Right cardiac atrium (tissue), 5 donors: ENCODE data around the gene UGCG. TPM values are rescaled to one million over a fixed set of nuclear protein-coding genes. Genes with fewer than 3 reads are reported as not detected.
"Not testable (repeated sequence)": the region's sequence is repeated elsewhere in the genome, so short reads cannot be mapped to it uniquely, and the experiment has no call there.

Source experiments
- ATAC-seq, 2 donors: fragments of 200-7000 bp; cut with Tn5 transposase; one replicate each; pipeline versions ENCODE4 v1.8.0 to v1.9.1; 2020; ENCODE audit warnings: moderate library complexity in 2 of 2, mild to moderate bottlenecking in 1 of 2
- DNase-seq, 3 donors: peaks; one replicate each; pipeline ENCODE4 v3.0.0-alpha.2; 2020
- H3K27ac ChIP-seq: one replicate; pipeline ENCODE4 v1.5.1; 2013; ENCODE audit warnings: mild to moderate bottlenecking, low read length, control low read depth, moderate library complexity
- H3K27me3 ChIP-seq: one replicate; pipeline ENCODE4 v1.6.1; 2013; ENCODE audit not compliant: control insufficient read depth, insufficient read depth
- H3K4me1 ChIP-seq: one replicate; pipeline ENCODE4 v1.6.1; 2013; ENCODE audit warnings: low read length; ENCODE audit not compliant: control insufficient read depth, insufficient read depth
- H3K4me3 ChIP-seq: one replicate; pipeline ENCODE4 v1.5.1; 2013; ENCODE audit warnings: low read length, control low read depth
- H3K9me3 ChIP-seq: one replicate; pipeline ENCODE4 v1.6.1; 2013; ENCODE audit warnings: low read length; ENCODE audit not compliant: control insufficient read depth
- WGBS: extraction: QIAGEN DNeasy Blood & Tissue Kit; methylation state at CpG from one replicate; pipeline ENCODE4 v1.1.7; 2013; 5-methylcytosine and 5-hydroxymethylcytosine counted together
- intact Hi-C, 4 donors: fragments of 100-400 bp; cut with DNase I; formaldehyde crosslinking; loops; one replicate each; pipeline versions ENCODE4 v1.11.0 to v1.14.0; 2022 to 2023
- polyA plus RNA-seq: library from polyadenylated mRNA; stranded (reverse); fragments of 200-250 nt; gene quantifications from one replicate; pipeline ENCODE4 v1.2.3, GENCODE V29; 2013
- total RNA-seq, 4 donors: library from RNA; stranded (reverse); fragmentation: NEBNext Ultra II Directional; extraction: Animal tissue kit (Norgen Biotek cat#: 25700); gene quantifications; one replicate each; pipeline ENCODE4 v1.2.1, GENCODE V29; 2021
- donor health status: healthy with polysubstance abuse.
- donor health status: DM: no; HTN: yes; CAD: no.
- donor health status: DM: no; HTN: no; CAD: no.
- donor health status: DM: no; HTN: yes; CAD: no; lungs with severe emphysema.
- donor health status: DM: yes; HTN: yes; CAD: no.

UGCG gene
- total and polyA plus RNA-seq, 5 donors: 7.1 to 13.1 (median 9.7) TPM

DNA sequence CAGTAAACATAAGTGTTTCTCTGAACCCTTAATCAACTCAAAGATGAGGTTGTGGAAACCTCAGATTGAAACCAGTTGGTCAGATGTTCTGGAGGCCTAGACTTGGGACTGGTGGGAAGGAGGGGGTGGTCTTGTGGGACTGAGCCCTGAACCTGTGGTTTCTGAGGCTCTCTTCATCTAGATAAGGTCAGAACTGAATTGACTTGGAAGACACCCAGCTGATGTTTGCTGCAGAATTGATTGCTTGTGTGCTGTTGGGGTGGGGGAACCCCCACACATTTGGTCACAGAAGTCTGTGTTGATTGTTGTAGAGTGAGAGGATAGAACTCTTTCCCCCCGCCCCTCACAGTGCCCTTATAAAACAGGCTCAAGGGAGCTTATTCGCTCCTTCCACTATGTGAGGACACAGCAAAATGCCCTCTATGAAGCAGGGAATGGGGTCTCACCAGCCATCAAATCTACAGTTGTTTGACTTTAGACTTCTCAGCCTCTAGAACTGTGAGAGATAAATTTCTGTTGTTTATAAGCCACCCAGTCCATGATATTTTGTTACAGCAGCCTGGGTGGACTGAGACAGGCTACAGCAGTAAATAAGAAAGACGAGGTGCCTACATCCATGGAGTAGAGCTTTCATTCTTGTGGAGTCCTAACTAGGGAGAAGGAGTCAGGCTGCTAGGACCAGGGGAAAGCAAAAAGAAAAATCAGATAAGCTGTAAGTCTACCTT is 25.7 kb upstream of the UGCG start:
- Histone ChIP-seq H3K27ac (no peak overlapping the region), H3K4me1 (no peaks in the 10 kb centered on the region), H3K4me3 (no peak overlapping the region), H3K9me3 (no peaks in the 10 kb centered on the region), H3K27me3 (no peaks in the 10 kb centered on the region)
- 92% methylated on average over 3 of the region's 3 CpGs for WGBS
- DNase-seq (no peak), ATAC-seq (no peak)
- intact Hi-C loops: loop anchor here in 1 of 4 donors (10.0 kb wide), 1 partner anchor 56 kb away; no protein-coding TSS in a partner anchor

DNA sequence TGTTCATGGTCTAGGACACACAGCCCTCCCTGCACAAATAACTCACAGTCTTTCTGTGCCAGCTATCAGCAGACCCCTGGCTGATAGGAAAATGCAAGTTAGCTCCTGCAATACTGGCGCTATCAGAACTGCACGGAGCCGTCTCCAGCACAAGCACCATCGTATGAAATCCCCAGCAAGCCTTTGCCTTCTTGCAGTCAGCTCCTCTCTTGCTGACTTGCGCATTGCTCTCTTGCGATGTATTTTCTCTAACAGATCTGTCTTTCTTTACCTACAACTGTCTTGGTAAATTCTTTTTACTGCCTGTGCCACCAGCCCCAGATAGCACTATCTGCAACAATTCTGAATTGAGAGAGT is 25.1 kb upstream of the UGCG start:
- WGBS: 51% methylated on average over 6 of the region's 6 CpGs
- intact Hi-C loops: loop anchor here in 1 of 4 donors (10.0 kb wide), 1 partner anchor 57 kb away; no protein-coding TSS in a partner anchor
- Histone ChIP-seq H3K4me3 (no peak overlapping the region), H3K9me3 (no peaks in the 10 kb centered on the region), H3K27ac (no peak overlapping the region), H3K27me3 (no peaks in the 10 kb centered on the region), H3K4me1 (no peaks in the 10 kb centered on the region)
- DNase-seq: no peak
- ATAC-seq: no peak

GRCh38 chr9:111872886-111873285 is 23.7 kb upstream of the UGCG start:
- no peak for ATAC-seq
- DNase-seq: no peak
- 75% methylated on average over 3 of the region's 3 CpGs for WGBS
- H3K9me3 ChIP-seq: no peaks in the 10 kb centered on the region
- no peak overlapping the region for H3K27ac ChIP-seq
- H3K27me3 ChIP-seq: no peaks in the 10 kb centered on the region
- H3K4me3 ChIP-seq: no peak overlapping the region
- intact Hi-C loops: loop anchor here in 1 of 4 donors (10.0 kb wide), 1 partner anchor 58 kb away; no protein-coding TSS in a partner anchor
- H3K4me1 ChIP-seq: no peaks in the 10 kb centered on the region

DNA sequence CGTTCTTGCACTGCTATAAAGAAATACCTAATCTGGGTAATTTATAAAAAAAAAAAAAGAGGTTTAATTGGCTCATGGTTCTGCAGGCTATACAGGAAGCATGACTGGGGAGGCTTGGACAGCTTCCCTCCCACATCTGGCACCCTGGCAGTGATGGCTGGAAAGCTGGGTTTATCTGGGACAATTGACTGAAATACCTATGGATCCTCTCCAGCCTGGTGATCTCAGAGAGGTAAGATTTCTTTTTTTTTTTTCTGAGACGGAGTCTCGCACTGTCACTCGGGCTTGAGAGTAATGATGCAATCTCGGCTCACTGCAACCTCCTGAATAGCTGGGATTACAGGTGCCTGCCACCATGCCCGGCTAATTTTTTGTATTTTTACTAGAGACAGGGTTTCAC is 22.7 kb upstream of the UGCG start:
- WGBS: 92% methylated on average over 6 of the region's 6 CpGs
- DNase-seq (no peak), ATAC-seq (no peak)
- intact Hi-C loops: loop anchor here in 1 of 4 donors (10.0 kb wide), 1 partner anchor 59 kb away; no protein-coding TSS in a partner anchor
- Histone ChIP-seq H3K4me3 (no peak overlapping the region), H3K4me1 (no peaks in the 10 kb centered on the region), H3K27me3 (no peaks in the 10 kb centered on the region), H3K27ac (no peak overlapping the region), H3K9me3 (no peaks in the 10 kb centered on the region)

DNA sequence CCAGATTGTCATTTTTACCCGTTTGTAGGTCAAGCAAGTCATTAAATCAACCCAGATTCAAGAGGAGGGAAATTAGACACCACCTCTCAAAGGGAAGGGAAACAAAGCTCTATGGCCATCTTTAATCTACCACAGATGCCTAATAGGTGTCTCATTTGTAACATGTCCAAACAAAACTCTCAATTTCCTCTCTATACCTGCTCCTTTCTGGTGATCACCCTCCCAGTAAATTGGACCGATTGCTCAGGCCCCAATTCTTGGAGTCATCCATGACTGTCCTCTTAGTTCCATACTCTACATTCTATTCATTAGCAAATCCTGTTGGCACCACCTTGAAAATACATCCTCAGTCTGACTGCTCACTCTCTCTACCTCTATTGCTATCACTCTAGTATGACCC is 22.1 kb upstream of the UGCG start:
- H3K4me3 ChIP-seq: no peak overlapping the region
- no peak overlapping the region for H3K27ac ChIP-seq
- intact Hi-C loops: loop anchor here in 1 of 4 donors (10.0 kb wide), 1 partner anchor 60 kb away; no protein-coding TSS in a partner anchor
- WGBS: 94% methylated on average over 2 of the region's 2 CpGs
- ATAC-seq (no peak), DNase-seq (no peak)
- no peaks in the 10 kb centered on the region for H3K4me1 ChIP-seq
- H3K9me3 ChIP-seq: no peaks in the 10 kb centered on the region
- no peaks in the 10 kb centered on the region for H3K27me3 ChIP-seq

GRCh38 chr9:111875291-111875690 is 21.3 kb upstream of the UGCG start:
- H3K9me3 ChIP-seq, ATAC-seq, H3K27me3 ChIP-seq, H3K27ac ChIP-seq, DNase-seq, H3K4me1 ChIP-seq, H3K4me3 ChIP-seq: not testable (repeated sequence)
- intact Hi-C loops: loop anchor here in 1 of 4 donors (10.0 kb wide), 1 partner anchor 60 kb away; no protein-coding TSS in a partner anchor
- WGBS: 86% methylated on average over 1 of the region's 1 CpG

DNA sequence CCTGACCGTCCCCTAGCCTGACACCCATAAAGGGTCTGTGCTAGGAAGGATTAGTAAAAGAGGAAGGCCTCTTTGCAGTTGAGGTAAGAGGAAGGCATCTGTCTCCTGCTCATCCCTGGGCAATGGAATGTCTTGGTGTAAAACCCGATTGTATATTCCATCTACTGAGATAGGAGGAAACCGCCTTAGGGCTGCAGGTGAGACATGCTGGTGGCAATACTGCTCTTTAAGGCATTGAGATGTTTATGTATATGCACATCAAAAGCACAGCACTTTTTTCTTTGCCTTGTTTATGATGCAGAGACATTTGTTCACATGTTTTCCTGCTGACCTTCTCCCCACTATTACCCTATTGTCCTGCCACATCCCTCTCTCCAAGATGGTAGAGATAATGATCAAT is 20.9 kb upstream of the UGCG start:
- not testable (repeated sequence) for DNase-seq, H3K4me1 ChIP-seq, H3K9me3 ChIP-seq, H3K27ac ChIP-seq, H3K4me3 ChIP-seq, H3K27me3 ChIP-seq, ATAC-seq
- WGBS: 92% methylated on average over 3 of the region's 3 CpGs
- intact Hi-C loops: loop anchor here in 1 of 4 donors (10.0 kb wide), 1 partner anchor 61 kb away; no protein-coding TSS in a partner anchor

DNA sequence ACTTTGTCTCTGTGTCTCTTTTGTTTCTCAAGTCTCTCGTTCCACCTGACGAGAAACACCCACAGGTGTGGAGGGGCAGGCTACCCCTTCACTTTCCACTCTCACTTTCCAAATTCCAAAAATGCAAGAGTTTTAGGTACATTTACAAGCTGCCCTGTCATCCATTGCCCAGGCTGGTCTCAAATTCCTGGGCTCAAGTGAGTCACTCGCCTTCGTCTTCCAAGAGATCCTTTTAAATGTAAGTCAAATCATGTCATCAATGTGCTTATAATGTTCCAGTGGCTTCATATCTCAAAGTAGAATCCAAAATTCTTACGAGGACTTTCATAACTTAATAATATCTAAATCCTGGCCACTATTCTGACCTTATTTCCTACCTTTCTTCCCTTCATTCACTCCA is 20.4 kb upstream of the UGCG start:
- H3K27me3 ChIP-seq: no peaks in the 10 kb centered on the region
- ATAC-seq (no peak), DNase-seq (no peak)
- intact Hi-C loops: loop anchor here in 1 of 4 donors (10.0 kb wide), 1 partner anchor 61 kb away; no protein-coding TSS in a partner anchor
- H3K9me3 ChIP-seq: no peaks in the 10 kb centered on the region
- no peak overlapping the region for H3K27ac ChIP-seq
- 96% methylated on average over 5 of the region's 5 CpGs for WGBS
- H3K4me1 ChIP-seq: no peaks in the 10 kb centered on the region
- H3K4me3 ChIP-seq: no peak overlapping the region

- no peak overlapping the region for H3K4me3 ChIP-seq
- no peak for DNase-seq
- H3K27ac ChIP-seq: no peak overlapping the region
- no peaks in the 10 kb centered on the region for H3K9me3 ChIP-seq
- no peaks in the 10 kb centered on the region for H3K4me1 ChIP-seq
- intact Hi-C loops: loop anchor here in 1 of 4 donors (10.0 kb wide), 1 partner anchor 63 kb away; no protein-coding TSS in a partner anchor
- WGBS: 97% methylated on average over 2 of the region's 2 CpGs
- no peaks in the 10 kb centered on the region for H3K27me3 ChIP-seq
- no peak for ATAC-seq
These were observed 19.2 kb upstream of the UGCG start for GRCh38 chr9:111877420-111877819.

DNA sequence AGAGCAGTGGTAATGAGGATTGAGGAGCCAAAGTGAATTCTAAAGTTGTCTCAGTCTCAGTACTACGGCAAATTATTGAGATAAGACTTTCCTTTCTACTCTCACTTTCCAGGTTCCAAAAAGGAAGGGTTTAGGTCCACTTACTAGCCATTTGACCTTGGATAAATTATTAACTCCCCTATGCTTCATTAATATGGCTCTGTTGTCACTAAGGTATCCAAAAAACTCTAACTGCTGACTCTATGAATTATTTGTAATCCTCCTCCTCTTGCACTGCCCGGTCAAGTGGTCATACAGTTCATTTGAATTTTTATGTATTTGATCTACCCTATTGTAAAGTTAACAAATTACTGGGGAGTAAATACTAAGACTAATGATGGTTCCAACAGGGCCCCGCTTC is 17.7 kb upstream of the UGCG start:
- WGBS: 66% methylated on average over 3 of the region's 3 CpGs
- intact Hi-C loops: loop anchor here in 1 of 4 donors (10.0 kb wide), 1 partner anchor 64 kb away; no protein-coding TSS in a partner anchor

DNA sequence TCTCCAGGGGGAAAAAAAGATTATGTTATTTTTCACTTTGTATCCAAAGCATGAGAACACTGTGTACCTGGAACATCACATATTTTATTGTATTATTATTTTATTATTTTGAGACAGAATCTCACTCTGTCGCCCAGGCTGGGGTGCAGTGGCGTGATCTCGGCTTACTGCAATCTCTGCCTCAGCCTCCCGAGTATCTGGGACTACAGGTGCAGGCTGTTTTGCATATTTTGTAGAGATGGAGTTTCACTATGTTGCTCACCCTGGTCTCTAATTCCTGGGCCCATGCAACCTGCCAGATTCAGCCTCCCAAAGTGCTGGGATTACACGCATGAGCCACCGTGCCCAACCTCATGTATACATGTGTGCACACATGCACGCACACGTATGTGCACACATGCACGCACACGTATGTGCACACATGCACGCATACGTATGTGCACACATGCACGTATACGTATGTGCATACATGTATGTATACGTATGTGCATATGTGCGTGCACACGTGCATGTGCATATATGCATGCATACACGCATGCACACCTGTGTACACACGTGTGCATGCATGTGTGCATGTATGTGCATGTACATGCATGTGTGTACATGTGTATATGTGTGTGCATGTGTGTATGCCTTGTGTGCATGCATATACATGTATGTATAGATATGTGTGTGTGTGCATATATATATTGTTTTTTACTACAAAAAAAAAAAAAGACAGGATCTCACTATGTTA is 9.5 kb upstream of the UGCG start:
- ATAC-seq (no peak), DNase-seq (no peak)
- WGBS: 88% methylated on average over 19 of the region's 19 CpGs
- Histone ChIP-seq H3K4me3 (no peak overlapping the region), H3K27me3 (no peaks in the 10 kb centered on the region), H3K27ac (no peak overlapping the region), H3K4me1 (no peaks in the 10 kb centered on the region), H3K9me3 (no peaks in the 10 kb centered on the region)
- intact Hi-C loops: no loop called here

More for the DNA sequence above, 17.7 kb upstream of the UGCG start:
- DNase-seq: no peak
- Histone ChIP-seq H3K27me3 (no peaks in the 10 kb centered on the region), H3K9me3 (no peaks in the 10 kb centered on the region), H3K4me1 (no peaks in the 10 kb centered on the region), H3K4me3 (no peak overlapping the region), H3K27ac (no peak overlapping the region)
- ATAC-seq: no peak
